Activated CD4-positive, alpha-beta T cell treated with anti-CD3 and anti-CD28 coated beads, Interleukin-2, amount 50 U/mL, for 48 hours (primary cell): ENCODE measurements around the gene RIMBP2.

Experiments used
- DNase-seq, 2 experiments: peaks; one replicate each; pipeline ENCODE4 v3.0.0-alpha.2; 2020

Gene RIMBP2

DNA sequence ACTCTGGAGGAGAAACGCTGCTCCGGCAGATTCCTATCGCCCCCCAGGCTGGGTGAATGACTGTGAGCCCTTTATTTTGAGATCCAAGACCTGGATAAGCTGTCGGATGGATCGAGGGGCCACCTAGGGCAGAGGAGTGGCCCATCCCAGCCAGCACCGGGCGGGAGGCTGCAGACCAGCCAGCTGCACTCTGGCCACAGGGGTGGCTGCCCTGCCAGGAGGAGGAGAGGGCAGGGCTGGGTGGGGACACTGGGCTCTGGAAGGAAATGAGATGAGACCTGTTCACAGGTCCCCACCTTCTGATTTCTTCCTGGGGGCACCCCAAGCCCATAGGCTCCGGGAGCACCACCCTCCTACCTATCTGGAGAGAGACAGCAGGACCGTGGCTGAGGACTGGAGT is 238.4 kb downstream of the RIMBP2 start:
- no peak for DNase-seq

DNA sequence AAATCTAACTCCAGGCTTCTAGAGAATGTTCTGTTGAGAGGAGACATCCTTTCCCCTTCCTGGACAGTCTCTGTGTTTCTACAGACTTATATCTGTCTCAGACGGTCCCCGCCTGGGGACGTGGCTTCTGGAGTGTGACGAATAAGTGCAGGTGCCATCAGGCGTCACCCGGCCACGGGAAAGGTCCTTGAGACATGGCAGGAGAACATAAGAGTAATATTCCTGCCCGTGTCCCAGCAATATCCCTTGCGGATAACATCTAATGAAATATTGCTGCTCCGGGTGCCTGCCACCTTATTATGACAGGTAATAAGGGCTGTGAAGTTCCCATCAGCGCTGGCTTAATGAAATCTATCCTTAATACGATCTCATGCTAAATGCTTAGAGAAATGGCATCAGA is 238.8 kb downstream of the RIMBP2 start:
- no peak for DNase-seq

DNA sequence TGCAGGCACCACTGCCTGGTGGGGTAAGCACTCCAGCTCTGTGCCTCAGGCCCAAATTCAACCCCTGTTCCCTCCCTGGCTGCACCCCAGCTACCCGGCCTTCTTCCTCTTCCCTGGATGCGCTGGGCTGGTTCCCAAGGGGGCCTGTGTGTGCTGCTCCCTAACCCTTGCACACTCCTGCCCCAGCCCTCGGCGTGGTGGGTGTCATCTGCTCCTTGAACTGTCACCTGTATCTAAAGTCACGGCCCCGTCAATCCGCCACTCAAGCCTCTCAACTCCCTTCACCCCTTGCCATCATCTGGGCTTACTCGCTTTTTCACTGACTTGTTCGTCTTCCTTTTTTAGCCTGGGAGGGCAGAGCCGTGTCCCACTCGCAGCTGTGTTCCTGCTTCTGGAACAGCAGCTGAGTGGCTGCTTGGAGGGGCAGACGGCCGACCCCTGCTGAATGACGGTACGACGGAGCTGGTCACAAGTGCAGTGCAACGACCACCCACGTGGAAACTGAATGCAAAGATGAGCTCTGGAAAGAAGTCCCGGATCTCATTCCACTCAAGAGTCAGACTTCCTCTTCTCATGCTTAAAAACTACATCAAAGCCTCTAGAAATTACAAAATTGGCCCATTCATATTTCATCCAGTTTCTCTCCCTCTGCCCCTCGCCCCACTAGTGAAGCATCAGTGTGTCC is 239.5 kb downstream of the RIMBP2 start:
- DNase-seq, result no peak

DNA sequence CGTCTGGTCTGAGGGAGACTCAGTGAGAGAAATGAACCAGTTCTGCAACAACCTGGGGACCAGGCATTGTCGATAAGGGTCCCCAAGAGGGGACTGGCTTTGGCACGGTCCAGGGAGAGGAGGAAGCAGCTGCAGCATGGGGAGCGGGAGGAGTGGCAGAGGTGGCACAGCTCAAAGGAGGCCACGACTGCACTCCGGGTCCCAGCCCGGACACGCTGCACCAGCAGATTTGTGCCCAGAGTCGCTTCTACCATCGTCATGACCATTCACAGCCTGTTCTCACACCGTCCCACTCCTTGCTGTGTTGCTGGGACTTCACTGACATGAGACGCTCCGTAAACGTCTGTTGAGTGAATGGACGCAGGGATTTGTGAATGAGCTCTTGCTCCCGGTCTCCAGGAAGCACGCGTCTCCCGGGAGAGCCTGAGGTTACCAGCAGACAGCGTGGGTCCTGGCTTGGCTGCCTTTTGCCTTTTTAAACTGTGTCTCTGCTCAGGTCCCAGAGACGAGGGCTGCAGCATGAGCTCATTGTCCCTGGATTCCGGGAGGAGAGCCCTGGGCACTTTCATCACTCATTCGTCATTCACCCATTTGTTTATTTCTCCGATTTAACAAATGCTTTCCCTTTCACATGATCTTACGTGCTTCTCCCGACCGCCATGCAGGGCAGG is 241.4 kb downstream of the RIMBP2 start:
- DNase-seq, result no peak

- no peak for DNase-seq
These were observed 242.8 kb downstream of the RIMBP2 start for GRCh38 chr12:130473266-130473665.

GRCh38 chr12:130470969-130471368 is 245.1 kb downstream of the RIMBP2 start:
- no peak for DNase-seq

GRCh38 chr12:130469552-130469951 is 246.5 kb downstream of the RIMBP2 start:
- DNase-seq, result no peak

DNA sequence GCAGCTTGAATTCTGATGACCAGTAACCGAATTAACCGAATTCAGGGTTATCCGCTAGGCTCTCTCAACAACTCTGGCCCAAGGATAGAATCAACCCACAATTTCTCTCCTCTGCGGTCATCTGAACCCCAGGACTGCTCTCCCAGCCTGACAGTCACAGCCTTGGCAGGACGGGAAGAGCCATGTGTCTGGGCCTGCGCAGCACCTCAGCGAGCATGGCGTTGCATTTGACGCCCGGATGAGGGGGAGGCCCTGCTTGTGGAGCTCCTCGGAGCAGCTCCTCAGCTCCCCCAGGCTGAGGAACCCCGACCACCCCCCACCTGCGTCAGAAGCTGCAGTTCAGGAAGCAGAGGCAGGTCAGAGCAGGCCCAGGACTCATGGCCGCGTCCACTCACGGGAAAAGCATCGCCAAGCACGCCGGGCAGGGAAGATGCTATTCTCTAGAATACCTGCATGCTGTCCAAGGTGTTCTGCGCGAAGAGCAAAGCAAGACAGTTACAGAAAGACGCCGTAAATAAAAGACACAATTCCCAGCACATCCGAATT is 247.3 kb downstream of the RIMBP2 start:
- no peak for DNase-seq

GRCh38 chr12:130468186-130468585 is 247.9 kb downstream of the RIMBP2 start:
- no peak for DNase-seq

- no peak for DNase-seq
These were observed 250.5 kb downstream of the RIMBP2 start for GRCh38 chr12:130465626-130466025.

GRCh38 chr12:130465046-130465445 is 251.1 kb downstream of the RIMBP2 start:
- DNase-seq, result no peak

DNA sequence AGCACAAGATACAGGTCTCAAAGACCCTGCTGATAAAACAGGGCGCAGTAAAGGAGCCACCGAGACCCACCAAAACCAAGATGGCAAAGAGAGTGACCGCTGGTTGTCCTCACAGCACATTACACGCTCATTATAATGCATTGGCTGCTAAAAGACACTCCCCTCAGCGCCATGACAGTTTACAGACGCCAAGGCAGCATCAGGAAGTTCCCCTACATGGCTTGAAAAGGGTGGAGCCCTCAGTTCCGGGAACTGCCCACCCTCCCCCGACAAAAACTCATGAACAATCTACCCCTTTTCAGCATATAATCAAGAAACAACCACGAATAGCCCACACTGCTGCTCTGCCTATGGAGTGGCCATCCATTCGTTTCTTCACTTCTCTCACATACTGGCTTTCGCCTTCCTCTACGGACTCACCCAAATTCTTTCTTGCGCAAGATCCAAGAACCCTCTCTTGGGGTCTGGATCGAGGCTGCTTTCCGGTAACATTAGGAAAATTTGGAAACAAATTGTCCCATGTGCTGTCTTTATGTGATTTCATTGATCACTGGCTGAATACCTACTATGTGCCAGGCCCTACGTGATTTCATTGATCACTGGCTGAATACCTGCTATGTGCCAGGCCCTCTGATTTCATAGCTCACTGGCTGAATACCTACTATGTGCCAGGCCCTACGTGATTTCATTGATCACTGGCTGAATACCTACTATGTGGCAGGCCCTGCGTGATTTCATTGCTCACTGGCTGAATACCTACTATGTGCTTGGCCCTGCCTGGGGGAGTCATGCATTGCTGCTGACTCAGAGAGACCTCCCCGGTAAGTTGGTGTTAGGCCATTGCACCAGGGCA is 252.1 kb downstream of the RIMBP2 start:
- no peak for DNase-seq

- DNase-seq, result no peak
These were observed 252.8 kb downstream of the RIMBP2 start for GRCh38 chr12:130463275-130463658.

DNA sequence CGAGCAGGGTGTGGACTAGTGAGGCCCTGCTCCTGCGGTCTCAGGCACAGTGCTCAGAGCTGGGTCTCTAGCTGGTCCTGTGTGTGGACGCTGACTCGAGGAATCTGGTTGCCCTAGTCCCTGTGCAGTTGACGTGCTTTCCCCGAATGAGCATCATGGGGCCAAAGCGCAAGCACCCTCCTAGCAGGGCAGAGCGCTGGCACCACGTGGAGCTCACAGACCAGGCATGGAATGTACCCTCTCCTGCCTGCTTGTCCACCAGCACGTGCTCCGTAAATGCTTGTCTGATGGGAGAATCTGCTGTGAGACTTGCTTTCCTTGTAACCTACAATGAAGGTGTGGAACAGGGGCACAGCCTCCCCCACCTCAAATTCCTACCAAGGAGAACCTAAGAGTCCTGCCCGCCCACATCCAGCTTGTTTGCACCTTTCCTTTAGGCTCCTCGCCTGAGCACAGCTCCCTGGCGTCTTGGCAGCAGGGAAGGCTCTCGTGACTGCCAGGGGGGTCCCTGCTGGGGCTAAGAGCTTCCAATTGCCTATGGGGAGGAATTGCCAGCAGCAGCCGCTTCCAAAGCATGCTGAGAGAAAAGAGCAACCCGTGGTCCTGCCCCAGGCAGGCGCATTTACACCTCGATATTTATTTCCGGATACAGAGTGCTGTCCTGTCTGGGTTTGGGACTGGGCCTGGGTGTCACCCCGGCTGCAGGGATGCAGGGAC is 253.4 kb downstream of the RIMBP2 start:
- no peak for DNase-seq

DNA sequence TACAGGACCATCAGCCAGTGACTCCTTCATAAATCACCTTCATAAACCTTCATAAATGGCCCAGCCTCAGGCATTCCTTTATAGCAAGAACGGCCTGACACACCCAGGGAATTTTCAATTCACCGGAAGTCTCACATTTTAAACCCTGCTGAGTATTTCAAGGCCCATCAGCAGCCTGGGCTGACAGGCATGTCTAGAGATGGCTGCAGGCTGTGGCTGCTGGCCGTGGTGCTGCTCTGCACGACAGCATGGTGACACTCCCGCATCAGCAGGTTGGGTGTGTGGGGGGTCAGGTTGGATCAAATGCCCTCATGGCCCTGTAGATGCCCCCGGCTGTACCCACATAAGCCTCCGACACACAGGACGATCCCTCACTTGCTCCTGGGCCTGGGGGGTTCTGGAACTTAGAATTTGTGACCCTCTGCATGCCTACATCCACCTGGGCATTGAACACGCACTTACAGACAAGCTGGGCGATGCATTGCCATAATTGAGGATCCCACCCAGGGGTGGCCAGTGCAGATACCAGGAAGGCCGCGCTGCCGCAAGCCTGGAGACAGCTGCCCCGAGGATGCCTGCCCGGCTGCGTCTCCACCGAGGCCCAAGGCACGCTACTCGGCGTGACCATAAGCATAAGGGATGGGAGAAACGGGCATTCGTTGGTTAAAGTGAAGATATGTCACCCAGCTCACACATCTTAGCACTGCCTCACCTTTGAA is 254.1 kb downstream of the RIMBP2 start:
- no peak for DNase-seq

GRCh38 chr12:130461447-130461815 is 254.7 kb downstream of the RIMBP2 start:
- DNase-seq, result no peak

DNA sequence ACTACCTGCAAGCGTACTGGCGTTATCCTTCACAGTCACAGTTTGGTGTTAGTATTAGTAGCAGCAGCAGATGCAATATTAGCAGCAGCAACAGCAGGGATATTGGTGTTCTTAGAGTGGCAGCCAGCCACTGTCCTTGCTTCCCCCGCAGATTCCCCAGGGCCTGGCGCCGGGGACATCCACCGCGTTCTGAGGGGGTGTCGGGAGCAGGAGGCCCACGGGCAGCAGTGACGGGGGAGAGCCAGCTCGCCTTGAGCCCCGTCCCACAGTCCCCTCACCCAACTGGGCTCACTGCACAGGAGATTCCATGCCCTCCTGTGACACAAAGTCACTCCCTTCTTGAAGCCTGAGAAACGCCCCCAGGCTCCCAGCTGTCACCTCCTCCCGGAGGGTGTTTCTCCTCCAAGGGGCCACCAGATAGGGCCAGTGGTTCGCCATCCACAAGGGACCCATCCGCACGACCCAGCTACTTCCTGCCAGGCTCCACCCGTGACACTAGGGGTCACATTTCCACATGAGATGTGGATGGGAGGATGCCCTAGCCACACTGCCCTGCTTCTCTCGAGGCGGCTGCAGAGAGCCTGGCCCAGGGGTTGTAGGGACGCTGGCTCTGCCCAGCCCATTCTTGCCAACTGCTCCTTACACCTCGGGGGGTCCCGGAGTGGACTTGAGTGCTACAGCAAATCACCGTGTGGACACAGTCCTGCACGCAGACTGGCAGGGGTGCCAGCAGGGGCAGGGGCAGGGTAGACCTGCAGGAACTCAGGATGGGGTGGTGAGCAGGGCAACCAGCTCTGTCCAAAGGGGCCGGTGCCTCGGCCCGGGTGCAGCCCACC is 255.3 kb downstream of the RIMBP2 start:
- DNase-seq, result no peak

- DNase-seq, result no peak
These were observed 256.2 kb downstream of the RIMBP2 start for GRCh38 chr12:130459916-130460315.

DNA sequence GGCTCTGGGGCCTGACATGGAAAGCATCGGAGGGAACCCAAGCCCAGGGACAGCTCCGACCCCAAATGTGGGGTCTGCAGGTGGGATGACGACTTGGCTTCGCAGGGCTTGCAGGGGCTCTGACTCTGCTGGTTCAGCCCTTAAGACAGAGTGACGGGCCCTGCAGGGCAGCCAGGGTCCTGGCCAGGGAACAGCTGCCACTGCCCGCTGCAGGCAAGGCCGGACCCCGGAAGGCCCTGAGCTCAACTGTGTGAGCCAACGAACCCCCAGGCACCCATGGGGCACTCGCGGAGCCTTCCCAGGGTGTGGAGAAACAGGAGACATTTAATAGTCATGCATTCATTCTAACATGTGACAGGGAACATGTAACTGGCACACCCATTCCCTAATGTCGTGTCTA is 257.8 kb downstream of the RIMBP2 start:
- DNase-seq, result no peak

DNA sequence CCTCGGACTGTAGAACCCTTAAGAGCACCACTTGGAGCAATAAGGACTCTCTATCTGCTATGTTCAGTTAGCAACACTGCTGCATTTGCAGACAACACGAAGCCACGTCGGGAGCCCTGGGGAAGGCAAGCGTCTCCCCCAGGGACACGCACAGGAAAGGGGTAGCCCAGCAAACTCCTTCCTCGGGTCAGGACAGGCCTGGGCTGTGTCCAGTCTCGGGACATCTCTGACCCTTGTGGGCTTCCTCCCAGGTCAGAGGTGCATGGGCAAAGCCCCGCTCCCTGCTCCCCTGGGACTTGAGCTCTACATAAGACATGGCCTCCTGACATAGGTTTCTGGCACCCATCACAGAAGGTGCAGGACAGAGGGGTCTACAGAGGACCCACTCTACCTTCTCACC is 258.9 kb downstream of the RIMBP2 start:
- DNase-seq, result no peak
